ENCODE results near the gene GPR37L1. TPM values are rescaled to one million over a fixed set of nuclear protein-coding genes. Genes with fewer than 3 reads are reported as not detected.
"Not testable (repeated sequence)": the region's sequence is repeated elsewhere in the genome, so short reads cannot be mapped to it uniquely, and the experiment has no call there.

Gene GPR37L1
- polyA plus RNA-seq, 6 donors from 2014 or later, result 0.10 to 0.50 (median 0.37) TPM; not detected in 3

- no peaks in the 10 kb centered on the region for H3K36me3 Mint-ChIP-seq
- H3K27me3 Mint-ChIP-seq, result peaks cover 9 to 32% (median 25%) of the 10 kb centered on the region in 3 donors
- H3K4me3 Mint-ChIP-seq, result no peak overlapping the region
- DNase-seq (no peak), ATAC-seq (ENCODE audit: low read depth in 2 of 2) (no peak)
- H3K27ac Mint-ChIP-seq, result no peak overlapping the region
- no peaks in the 10 kb centered on the region for H3K9me3 Mint-ChIP-seq
- H3K4me1 Mint-ChIP-seq, result no peaks in the 10 kb centered on the region
Measured at GRCh38 chr1:202093858-202094257, 28.9 kb upstream of the GPR37L1 start.

GRCh38 chr1:202101184-202101583 is 21.5 kb upstream of the GPR37L1 start:
- DNase-seq (no peak), ATAC-seq (ENCODE audit: low read depth in 2 of 2) (no peak)
- Mint-ChIP-seq H3K27ac (no peak overlapping the region), H3K4me1 (no peaks in the 10 kb centered on the region), H3K4me3 (no peak overlapping the region), H3K9me3 (no peaks in the 10 kb centered on the region), H3K27me3 (peaks cover 0 to 17% (median 10%) of the 10 kb centered on the region in 3 donors), H3K36me3 (no peaks in the 10 kb centered on the region)

- peaks cover 4 to 13% (median 10%) of the 10 kb centered on the region in 3 donors for H3K27me3 Mint-ChIP-seq
- DNase-seq (no peak), ATAC-seq (ENCODE audit: low read depth in 2 of 2) (no peak)
- no peaks in the 10 kb centered on the region for H3K9me3 Mint-ChIP-seq
- no peaks in the 10 kb centered on the region for H3K4me1 Mint-ChIP-seq
- no peaks in the 10 kb centered on the region for H3K36me3 Mint-ChIP-seq
- no peak overlapping the region for H3K4me3 Mint-ChIP-seq
- no peak overlapping the region for H3K27ac Mint-ChIP-seq
Measured at GRCh38 chr1:202104073-202104472, 18.6 kb upstream of the GPR37L1 start.

GRCh38 chr1:202105571-202106339 is 17.0 kb upstream of the GPR37L1 start:
- H3K4me1 Mint-ChIP-seq, result no peaks in the 10 kb centered on the region
- H3K27me3 Mint-ChIP-seq, result peaks cover 4 to 13% (median 10%) of the 10 kb centered on the region in 3 donors
- no peak overlapping the region for H3K4me3 Mint-ChIP-seq
- ATAC-seq (ENCODE audit: low read depth in 2 of 2) (no peak), DNase-seq (no peak)
- H3K9me3 Mint-ChIP-seq, result no peaks in the 10 kb centered on the region
- no peaks in the 10 kb centered on the region for H3K36me3 Mint-ChIP-seq
- no peak overlapping the region for H3K27ac Mint-ChIP-seq

GRCh38 chr1:202106340-202107254 is 16.1 kb upstream of the GPR37L1 start:
- no peaks in the 10 kb centered on the region for H3K4me1 Mint-ChIP-seq

GRCh38 chr1:202107321-202107761 is 15.4 kb upstream of the GPR37L1 start:
- no peaks in the 10 kb centered on the region for H3K36me3 Mint-ChIP-seq
- H3K27ac Mint-ChIP-seq, result no peak overlapping the region
- no peak overlapping the region for H3K4me3 Mint-ChIP-seq
- H3K9me3 Mint-ChIP-seq, result no peaks in the 10 kb centered on the region
- DNase-seq (no peak), ATAC-seq (ENCODE audit: low read depth in 2 of 2) (no peak)
- peaks cover 4 to 12% (median 10%) of the 10 kb centered on the region in 3 donors for H3K27me3 Mint-ChIP-seq
- no peaks in the 10 kb centered on the region for H3K4me1 Mint-ChIP-seq

More at GRCh38 chr1:202106340-202107254, 16.1 kb upstream of the GPR37L1 start:
- Mint-ChIP-seq H3K27ac (no peak overlapping the region), H3K4me3 (no peak overlapping the region), H3K9me3 (no peaks in the 10 kb centered on the region), H3K36me3 (no peaks in the 10 kb centered on the region), H3K27me3 (peaks cover 4 to 13% (median 10%) of the 10 kb centered on the region in 3 donors)
- ATAC-seq (ENCODE audit: low read depth in 2 of 2), result no peak
- no peak for DNase-seq

GRCh38 chr1:202107801-202108731 is 14.7 kb upstream of the GPR37L1 start:
- Mint-ChIP-seq H3K27me3 (peaks cover 4 to 10% (median 8%) of the 10 kb centered on the region in 3 donors), H3K9me3 (no peaks in the 10 kb centered on the region), H3K4me1 (no peaks in the 10 kb centered on the region), H3K27ac (no peak overlapping the region), H3K36me3 (no peaks in the 10 kb centered on the region), H3K4me3 (no peak overlapping the region)
- ATAC-seq (ENCODE audit: low read depth in 2 of 2) (no peak), DNase-seq (no peak)

- no peaks in the 10 kb centered on the region for H3K9me3 Mint-ChIP-seq
- H3K4me1 Mint-ChIP-seq, result peaks cover 0 to 4% (median 0%) of the 10 kb centered on the region in 3 donors
- H3K36me3 Mint-ChIP-seq, result no peaks in the 10 kb centered on the region
- no peak overlapping the region for H3K27ac Mint-ChIP-seq
- peaks cover 4 to 10% (median 6%) of the 10 kb centered on the region in 3 donors for H3K27me3 Mint-ChIP-seq
- no peak for DNase-seq
- no peak for ATAC-seq (ENCODE audit: low read depth in 2 of 2)
- H3K4me3 Mint-ChIP-seq, result no peak overlapping the region
Measured at GRCh38 chr1:202110977-202111376, 11.7 kb upstream of the GPR37L1 start.

- not testable (repeated sequence) for ATAC-seq (ENCODE audit: low read depth in 2 of 2); H3K9me3 Mint-ChIP-seq; H3K4me1 Mint-ChIP-seq; DNase-seq; H3K4me3 Mint-ChIP-seq; H3K27ac Mint-ChIP-seq; H3K36me3 Mint-ChIP-seq
- peaks cover 4 to 10% (median 6%) of the 10 kb centered on the region in 3 donors for H3K27me3 Mint-ChIP-seq
Measured at GRCh38 chr1:202111589-202111988, 11.1 kb upstream of the GPR37L1 start.

- Mint-ChIP-seq H3K27me3 (peaks cover 4 to 10% (median 7%) of the 10 kb centered on the region in 3 donors), H3K36me3 (no peaks in the 10 kb centered on the region), H3K4me1 (peaks cover 0 to 4% (median 0%) of the 10 kb centered on the region in 3 donors), H3K27ac (no peak overlapping the region), H3K4me3 (no peak overlapping the region), H3K9me3 (no peaks in the 10 kb centered on the region)
- ATAC-seq (ENCODE audit: low read depth in 2 of 2) (no peak), DNase-seq (no peak)
Measured at GRCh38 chr1:202112859-202113689, 9.6 kb upstream of the GPR37L1 start.

- no peak for DNase-seq
- Mint-ChIP-seq H3K9me3 (no peaks in the 10 kb centered on the region), H3K4me1 (peaks cover 0 to 4% (median 0%) of the 10 kb centered on the region in 3 donors), H3K27me3 (peaks cover 1 to 13% (median 10%) of the 10 kb centered on the region in 3 donors), H3K27ac (no peak overlapping the region), H3K4me3 (no peak overlapping the region), H3K36me3 (no peaks in the 10 kb centered on the region)
- no peak for ATAC-seq (ENCODE audit: low read depth in 2 of 2)
Measured at GRCh38 chr1:202113690-202114300, 8.9 kb upstream of the GPR37L1 start.

- no peaks in the 10 kb centered on the region for H3K36me3 Mint-ChIP-seq
- H3K27ac Mint-ChIP-seq, result no peak overlapping the region
- H3K9me3 Mint-ChIP-seq, result no peaks in the 10 kb centered on the region
- peaks cover 0 to 4% (median 0%) of the 10 kb centered on the region in 3 donors for H3K4me1 Mint-ChIP-seq
- no peak overlapping the region for H3K4me3 Mint-ChIP-seq
- ATAC-seq (ENCODE audit: low read depth in 2 of 2) (no peak), DNase-seq (no peak)
- peaks cover 2 to 17% (median 13%) of the 10 kb centered on the region in 3 donors for H3K27me3 Mint-ChIP-seq
Measured at GRCh38 chr1:202116287-202116686, 6.4 kb upstream of the GPR37L1 start.
